ENCODE data around the gene UST. TPM values are rescaled to one million over a fixed set of nuclear protein-coding genes. Genes with fewer than 3 reads are reported as not detected.

The UST gene
- total RNA-seq, 1 experiment from 2014 or later = 32.1 TPM

DNA sequence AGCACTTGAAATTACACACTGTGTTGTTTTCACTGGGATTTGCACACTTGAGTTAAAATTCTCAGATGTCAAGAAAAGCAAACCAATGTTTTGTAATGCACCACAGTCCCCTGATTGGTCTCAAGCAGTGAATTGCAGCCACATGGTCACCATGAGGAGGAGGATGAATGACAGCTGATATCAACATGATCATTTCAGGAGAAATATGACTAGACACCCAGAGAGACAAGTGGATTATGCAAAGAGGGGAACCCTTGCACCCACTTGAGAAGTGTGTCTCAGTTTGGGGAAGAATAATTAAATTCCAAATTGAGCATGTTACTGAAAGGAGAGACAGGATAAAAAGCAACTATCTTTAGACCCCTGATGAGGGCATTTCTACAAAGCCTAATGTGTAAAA lies 69.3 kb downstream of the UST start (continued):
- no peak for TF ChIP-seq PRRX2 (CRISPR knock-in tag; IDR thresholded peaks at IDR 0.05)

- peaks cover 20% of the 10 kb centered on the region for H3K36me3 Mint-ChIP-seq
- ChIA-PET POLR2A (no interaction called here), CTCF (no interaction called here)
- no peak overlapping the region for H3K4me3 Mint-ChIP-seq
- no peak for DNase-seq (ENCODE audit: low spot score)
- H3K4me1 Mint-ChIP-seq = peaks cover 72% of the 10 kb centered on the region
- peaks cover 4% of the 10 kb centered on the region; the same call in 1 of the 2 replicates for H3K27me3 Mint-ChIP-seq (ENCODE audit: low read depth)
- peaks cover 16% of the 10 kb centered on the region for H3K9me3 Mint-ChIP-seq
- H3K27ac Mint-ChIP-seq = peak overlapping the region; percentile 95
- ATAC-seq = no peak
- TF ChIP-seq, protein P1, sequence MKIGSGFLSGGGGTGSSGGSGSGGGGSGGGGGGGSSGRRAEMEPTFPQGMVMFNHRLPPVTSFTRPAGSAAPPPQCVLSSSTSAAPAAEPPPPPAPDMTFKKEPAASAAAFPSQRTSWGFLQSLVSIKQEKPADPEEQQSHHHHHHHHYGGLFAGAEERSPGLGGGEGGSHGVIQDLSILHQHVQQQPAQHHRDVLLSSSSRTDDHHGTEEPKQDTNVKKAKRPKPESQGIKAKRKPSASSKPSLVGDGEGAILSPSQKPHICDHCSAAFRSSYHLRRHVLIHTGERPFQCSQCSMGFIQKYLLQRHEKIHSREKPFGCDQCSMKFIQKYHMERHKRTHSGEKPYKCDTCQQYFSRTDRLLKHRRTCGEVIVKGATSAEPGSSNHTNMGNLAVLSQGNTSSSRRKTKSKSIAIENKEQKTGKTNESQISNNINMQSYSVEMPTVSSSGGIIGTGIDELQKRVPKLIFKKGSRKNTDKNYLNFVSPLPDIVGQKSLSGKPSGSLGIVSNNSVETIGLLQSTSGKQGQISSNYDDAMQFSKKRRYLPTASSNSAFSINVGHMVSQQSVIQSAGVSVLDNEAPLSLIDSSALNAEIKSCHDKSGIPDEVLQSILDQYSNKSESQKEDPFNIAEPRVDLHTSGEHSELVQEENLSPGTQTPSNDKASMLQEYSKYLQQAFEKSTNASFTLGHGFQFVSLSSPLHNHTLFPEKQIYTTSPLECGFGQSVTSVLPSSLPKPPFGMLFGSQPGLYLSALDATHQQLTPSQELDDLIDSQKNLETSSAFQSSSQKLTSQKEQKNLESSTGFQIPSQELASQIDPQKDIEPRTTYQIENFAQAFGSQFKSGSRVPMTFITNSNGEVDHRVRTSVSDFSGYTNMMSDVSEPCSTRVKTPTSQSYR (CRISPR knock-in tag; IDR thresholded peaks at IDR 0.05) = no peak
- TF ChIP-seq PRRX2 (CRISPR knock-in tag; IDR thresholded peaks at IDR 0.05) = no peak
- no peak for TF ChIP-seq KAT7 (CRISPR knock-in tag; IDR thresholded peaks at IDR 0.05; ENCODE audit: borderline replicate concordance)
- TF ChIP-seq, protein P2, sequence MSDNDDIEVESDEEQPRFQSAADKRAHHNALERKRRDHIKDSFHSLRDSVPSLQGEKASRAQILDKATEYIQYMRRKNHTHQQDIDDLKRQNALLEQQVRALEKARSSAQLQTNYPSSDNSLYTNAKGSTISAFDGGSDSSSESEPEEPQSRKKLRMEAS (CRISPR knock-in tag; IDR thresholded peaks at IDR 0.05) = no peak
- TF ChIP-seq FOXP1 (CRISPR knock-in tag; IDR thresholded peaks at IDR 0.05; ENCODE audit: borderline replicate concordance) = no peak
- TF ChIP-seq ZNF425 (CRISPR knock-in tag; conservative IDR thresholded peaks at IDR 0.05) = no peak
- TF ChIP-seq, protein P3, sequence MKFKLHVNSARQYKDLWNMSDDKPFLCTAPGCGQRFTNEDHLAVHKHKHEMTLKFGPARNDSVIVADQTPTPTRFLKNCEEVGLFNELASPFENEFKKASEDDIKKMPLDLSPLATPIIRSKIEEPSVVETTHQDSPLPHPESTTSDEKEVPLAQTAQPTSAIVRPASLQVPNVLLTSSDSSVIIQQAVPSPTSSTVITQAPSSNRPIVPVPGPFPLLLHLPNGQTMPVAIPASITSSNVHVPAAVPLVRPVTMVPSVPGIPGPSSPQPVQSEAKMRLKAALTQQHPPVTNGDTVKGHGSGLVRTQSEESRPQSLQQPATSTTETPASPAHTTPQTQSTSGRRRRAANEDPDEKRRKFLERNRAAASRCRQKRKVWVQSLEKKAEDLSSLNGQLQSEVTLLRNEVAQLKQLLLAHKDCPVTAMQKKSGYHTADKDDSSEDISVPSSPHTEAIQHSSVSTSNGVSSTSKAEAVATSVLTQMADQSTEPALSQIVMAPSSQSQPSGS (CRISPR knock-in tag; IDR thresholded peaks at IDR 0.05; ENCODE audit: borderline replicate concordance, low read depth) = no peak
- TF ChIP-seq, protein P4, sequence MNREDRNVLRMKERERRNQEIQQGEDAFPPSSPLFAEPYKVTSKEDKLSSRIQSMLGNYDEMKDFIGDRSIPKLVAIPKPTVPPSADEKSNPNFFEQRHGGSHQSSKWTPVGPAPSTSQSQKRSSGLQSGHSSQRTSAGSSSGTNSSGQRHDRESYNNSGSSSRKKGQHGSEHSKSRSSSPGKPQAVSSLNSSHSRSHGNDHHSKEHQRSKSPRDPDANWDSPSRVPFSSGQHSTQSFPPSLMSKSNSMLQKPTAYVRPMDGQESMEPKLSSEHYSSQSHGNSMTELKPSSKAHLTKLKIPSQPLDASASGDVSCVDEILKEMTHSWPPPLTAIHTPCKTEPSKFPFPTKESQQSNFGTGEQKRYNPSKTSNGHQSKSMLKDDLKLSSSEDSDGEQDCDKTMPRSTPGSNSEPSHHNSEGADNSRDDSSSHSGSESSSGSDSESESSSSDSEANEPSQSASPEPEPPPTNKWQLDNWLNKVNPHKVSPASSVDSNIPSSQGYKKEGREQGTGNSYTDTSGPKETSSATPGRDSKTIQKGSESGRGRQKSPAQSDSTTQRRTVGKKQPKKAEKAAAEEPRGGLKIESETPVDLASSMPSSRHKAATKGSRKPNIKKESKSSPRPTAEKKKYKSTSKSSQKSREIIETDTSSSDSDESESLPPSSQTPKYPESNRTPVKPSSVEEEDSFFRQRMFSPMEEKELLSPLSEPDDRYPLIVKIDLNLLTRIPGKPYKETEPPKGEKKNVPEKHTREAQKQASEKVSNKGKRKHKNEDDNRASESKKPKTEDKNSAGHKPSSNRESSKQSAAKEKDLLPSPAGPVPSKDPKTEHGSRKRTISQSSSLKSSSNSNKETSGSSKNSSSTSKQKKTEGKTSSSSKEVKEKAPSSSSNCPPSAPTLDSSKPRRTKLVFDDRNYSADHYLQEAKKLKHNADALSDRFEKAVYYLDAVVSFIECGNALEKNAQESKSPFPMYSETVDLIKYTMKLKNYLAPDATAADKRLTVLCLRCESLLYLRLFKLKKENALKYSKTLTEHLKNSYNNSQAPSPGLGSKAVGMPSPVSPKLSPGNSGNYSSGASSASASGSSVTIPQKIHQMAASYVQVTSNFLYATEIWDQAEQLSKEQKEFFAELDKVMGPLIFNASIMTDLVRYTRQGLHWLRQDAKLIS (CRISPR knock-in tag; IDR thresholded peaks at IDR 0.05; ENCODE audit: borderline replicate concordance) = no peak
- no peak for TF ChIP-seq CREM (CRISPR knock-in tag; IDR thresholded peaks at IDR 0.05)
- no peak for TF ChIP-seq NR1H2 (CRISPR knock-in tag; IDR thresholded peaks at IDR 0.05)
- TF ChIP-seq GTF2I (CRISPR knock-in tag; conservative IDR thresholded peaks at IDR 0.05) = no peak
- TF ChIP-seq AR (CRISPR knock-in tag; IDR thresholded peaks at IDR 0.05) = no peak
- TF ChIP-seq, protein P5, sequence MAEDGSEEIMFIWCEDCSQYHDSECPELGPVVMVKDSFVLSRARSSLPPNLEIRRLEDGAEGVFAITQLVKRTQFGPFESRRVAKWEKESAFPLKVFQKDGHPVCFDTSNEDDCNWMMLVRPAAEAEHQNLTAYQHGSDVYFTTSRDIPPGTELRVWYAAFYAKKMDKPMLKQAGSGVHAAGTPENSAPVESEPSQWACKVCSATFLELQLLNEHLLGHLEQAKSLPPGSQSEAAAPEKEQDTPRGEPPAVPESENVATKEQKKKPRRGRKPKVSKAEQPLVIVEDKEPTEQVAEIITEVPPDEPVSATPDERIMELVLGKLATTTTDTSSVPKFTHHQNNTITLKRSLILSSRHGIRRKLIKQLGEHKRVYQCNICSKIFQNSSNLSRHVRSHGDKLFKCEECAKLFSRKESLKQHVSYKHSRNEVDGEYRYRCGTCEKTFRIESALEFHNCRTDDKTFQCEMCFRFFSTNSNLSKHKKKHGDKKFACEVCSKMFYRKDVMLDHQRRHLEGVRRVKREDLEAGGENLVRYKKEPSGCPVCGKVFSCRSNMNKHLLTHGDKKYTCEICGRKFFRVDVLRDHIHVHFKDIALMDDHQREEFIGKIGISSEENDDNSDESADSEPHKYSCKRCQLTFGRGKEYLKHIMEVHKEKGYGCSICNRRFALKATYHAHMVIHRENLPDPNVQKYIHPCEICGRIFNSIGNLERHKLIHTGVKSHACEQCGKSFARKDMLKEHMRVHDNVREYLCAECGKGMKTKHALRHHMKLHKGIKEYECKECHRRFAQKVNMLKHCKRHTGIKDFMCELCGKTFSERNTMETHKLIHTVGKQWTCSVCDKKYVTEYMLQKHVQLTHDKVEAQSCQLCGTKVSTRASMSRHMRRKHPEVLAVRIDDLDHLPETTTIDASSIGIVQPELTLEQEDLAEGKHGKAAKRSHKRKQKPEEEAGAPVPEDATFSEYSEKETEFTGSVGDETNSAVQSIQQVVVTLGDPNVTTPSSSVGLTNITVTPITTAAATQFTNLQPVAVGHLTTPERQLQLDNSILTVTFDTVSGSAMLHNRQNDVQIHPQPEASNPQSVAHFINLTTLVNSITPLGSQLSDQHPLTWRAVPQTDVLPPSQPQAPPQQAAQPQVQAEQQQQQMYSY (CRISPR knock-in tag; IDR thresholded peaks at IDR 0.05) = no peak
Measured at GRCh38 chr6:148817689-148818088, 70.9 kb downstream of the UST start.

Measured in WTC11 (cell line).